Loucy (cell line): ENCODE data around the gene TFDP1.

Experiments used
- H2AFZ ChIP-seq: fragments of 200-600 bp; sonication (generic); 2 replicates; pipeline ENCODE4 v1.6.0; 2016; ENCODE audit warnings: antibody characterized with exemption, mild to moderate bottlenecking, low read length, moderate library complexity
- H3F3A ChIP-seq: fragments of 200-600 bp; 2 replicates; pipeline ENCODE4 v1.6.0; 2016; ENCODE audit warnings: antibody characterized with exemption, low read depth, mild to moderate bottlenecking
- H3K27me3 ChIP-seq: fragments of 200-600 bp; sonication (generic); 2 replicates; pipeline ENCODE4 v1.6.1; 2014; ENCODE audit warnings: low read length, mild to moderate bottlenecking; ENCODE audit not compliant: insufficient read depth, poor library complexity, severe bottlenecking
- H3K36me3 ChIP-seq: fragments of 200-600 bp; sonication (generic); 2 replicates; pipeline ENCODE4 v1.6.1; 2016; ENCODE audit warnings: low read length; ENCODE audit not compliant: insufficient read depth
- H3K4me1 ChIP-seq: fragments of 200-600 bp; sonication (generic); 2 replicates; pipeline ENCODE4 v1.5.1; 2014; ENCODE audit warnings: low read length, mild to moderate bottlenecking; ENCODE audit not compliant: insufficient read depth, poor library complexity, severe bottlenecking
- H3K4me2 ChIP-seq: fragments of 200-600 bp; sonication (generic); 2 replicates; pipeline ENCODE4 v1.6.0; 2014; ENCODE audit warnings: antibody characterized with exemption, low read length, low read depth, mild to moderate bottlenecking; ENCODE audit not compliant: poor library complexity, severe bottlenecking
- H3K4me3 ChIP-seq: fragments of 200-600 bp; sonication (generic); 2 replicates; pipeline ENCODE4 v1.5.1; 2014; ENCODE audit warnings: low read length, mild to moderate bottlenecking, mixed read lengths; ENCODE audit not compliant: poor library complexity, severe bottlenecking
- H3K79me2 ChIP-seq: fragments of 200-600 bp; sonication (generic); 2 replicates; pipeline ENCODE4 v1.6.1; 2014; ENCODE audit warnings: low read length; ENCODE audit not compliant: insufficient read depth
- H3K9ac ChIP-seq: fragments of 200-600 bp; sonication (generic); 2 replicates; pipeline ENCODE4 v1.6.0; 2014; ENCODE audit warnings: mild to moderate bottlenecking, low read depth, low read length, moderate library complexity; ENCODE audit not compliant: poor library complexity, severe bottlenecking
- H3K9me2 ChIP-seq: fragments of 200-600 bp; sonication (generic); replicated peaks from 2 replicates; pipeline ENCODE4 v1.6.1; 2016; ENCODE audit warnings: low read depth, low read length, mixed read lengths
- H3K9me3 ChIP-seq: fragments of 200-600 bp; sonication (generic); 2 replicates; pipeline ENCODE4 v1.6.1; 2014; ENCODE audit warnings: mild to moderate bottlenecking, antibody characterized with exemption, low read length, low read depth; ENCODE audit not compliant: insufficient read depth
- H4K20me1 ChIP-seq: fragments of 200-600 bp; sonication (generic); 2 replicates; pipeline ENCODE4 v1.6.0; 2014; ENCODE audit warnings: antibody characterized with exemption, low read length, mild to moderate bottlenecking; ENCODE audit not compliant: insufficient read depth, poor library complexity, severe bottlenecking
- CTCF ChIP-seq: fragments of 200-600 bp; sonication (generic); conservative IDR thresholded peaks from 2 replicates; pipeline ENCODE4 v1.5.1; 2014; ENCODE audit warnings: mild to moderate bottlenecking, antibody characterized with exemption, low read length
- EZH2phosphoT487 ChIP-seq: fragments of 200-600 bp; IDR thresholded peaks from 2 replicates; pipeline ENCODE4 v1.6.1; 2018; ENCODE audit warnings: antibody characterized with exemption, mild to moderate bottlenecking, moderate library complexity, borderline replicate concordance

TFDP1 gene

GRCh38 chr13:113602291-113602988 lies 17.9 kb downstream of the TFDP1 start:
- Histone ChIP-seq H3K9me2 (no peaks in the 10 kb centered on the region), H3K4me1 (no peaks in the 10 kb centered on the region), H3K4me3 (no peak overlapping the region), H3K4me2 (no peak overlapping the region), H3K79me2 (no peaks in the 10 kb centered on the region), H3K27me3 (no peaks in the 10 kb centered on the region), H4K20me1 (no peaks in the 10 kb centered on the region), H2AFZ (no peak overlapping the region), H3K9ac (no peak overlapping the region), H3K36me3 (no peaks in the 10 kb centered on the region), H3F3A (no peaks in the 10 kb centered on the region), H3K9me3 (peaks cover 17% of the 10 kb centered on the region; the same call in 1 of the 2 replicates)
- TF ChIP-seq CTCF (no peak), EZH2phosphoT487 (no peak)

- Histone ChIP-seq H3K9me3 (peaks cover 17% of the 10 kb centered on the region; the same call in 1 of the 2 replicates), H3K4me1 (no peaks in the 10 kb centered on the region), H3K4me2 (no peak overlapping the region), H3K9me2 (no peaks in the 10 kb centered on the region), H3K27me3 (no peaks in the 10 kb centered on the region), H2AFZ (no peak overlapping the region), H4K20me1 (no peaks in the 10 kb centered on the region), H3K36me3 (no peaks in the 10 kb centered on the region), H3F3A (no peaks in the 10 kb centered on the region), H3K4me3 (no peak overlapping the region), H3K9ac (no peak overlapping the region), H3K79me2 (no peaks in the 10 kb centered on the region)
- TF ChIP-seq CTCF = no peak
- no peak for TF ChIP-seq EZH2phosphoT487
Measured at GRCh38 chr13:113603116-113603710, 18.7 kb downstream of the TFDP1 start.

- Histone ChIP-seq H3K79me2 (no peaks in the 10 kb centered on the region), H3K4me1 (no peaks in the 10 kb centered on the region), H3K9me2 (no peaks in the 10 kb centered on the region), H4K20me1 (no peaks in the 10 kb centered on the region), H3K9ac (no peak overlapping the region), H2AFZ (no peak overlapping the region), H3F3A (no peaks in the 10 kb centered on the region), H3K9me3 (peaks cover 17% of the 10 kb centered on the region; the same call in 1 of the 2 replicates), H3K36me3 (no peaks in the 10 kb centered on the region), H3K4me2 (no peak overlapping the region), H3K27me3 (no peaks in the 10 kb centered on the region), H3K4me3 (no peak overlapping the region)
- no peak for TF ChIP-seq CTCF
- TF ChIP-seq EZH2phosphoT487 = no peak
Measured at GRCh38 chr13:113604186-113604585, 19.6 kb downstream of the TFDP1 start.
